B cell (primary cell): ENCODE data around the gene CUBN. TPM values are rescaled to one million over a fixed set of nuclear protein-coding genes. Genes with fewer than 3 reads are reported as not detected.
A peak's percentile ranks its signal among the peaks of the same experiment; 100 is the strongest.

Experiments
- ATAC-seq: fragments of 200-7000 bp; cut with Tn5 transposase; one replicate; pipeline ENCODE4 v1.10.0; 2021; ENCODE audit warnings: low read depth, mild to moderate bottlenecking, moderate number of reproducible peaks, moderate library complexity
- CTCF ChIA-PET: fragments of 350-600 bp; sonication (Branson Sonifier 250); formaldehyde crosslinking; loops from one replicate; lab custom pipeline; 2021; ENCODE audit warnings: antibody characterized with exemption, inconsistent platforms; lab: Charles Lee
- POLR2A ChIA-PET: fragments of 350-600 bp; sonication (Branson Sonifier 250); formaldehyde crosslinking; loops from one replicate; lab custom pipeline; 2021; ENCODE audit warnings: antibody characterized with exemption; lab: Charles Lee
- DNase-seq: peaks from one replicate; pipeline ENCODE4 v3.0.0; 2013
- H2AFZ ChIP-seq: 2 replicates; pipeline ENCODE4 v1.6.1; 2012; ENCODE audit warnings: mild to moderate bottlenecking, low read depth, low read length; ENCODE audit not compliant: insufficient read depth, poor library complexity, severe bottlenecking
- H3K27ac ChIP-seq, 2 donors: 1 replicate in 1 of 2; 2 replicates in 1 of 2; pipeline ENCODE4 v1.5.1; 2012 to 2013; ENCODE audit warnings: low read length in 2 of 2, mild to moderate bottlenecking in 2 of 2, moderate library complexity in 1 of 2
- H3K27me3 ChIP-seq, 4 experiments: fragments of 200-600 bp in 1 of 4; sonication (generic) in 1 of 4; replicated peaks in 1 of 4; 1 replicate in 2 of 4; 2 replicates in 2 of 4; pipeline versions ENCODE4 v1.6.1 to v1.7.0; 2013 to 2016; ENCODE audit warnings: low read length in 3 of 4, mild to moderate bottlenecking in 2 of 4, mixed read lengths in 1 of 4, moderate library complexity in 1 of 4; ENCODE audit not compliant: insufficient read depth in 4 of 4, control insufficient read depth in 3 of 4; ENCODE audit errors: control extremely low read depth in 1 of 4
- H3K36me3 ChIP-seq, 2 experiments: replicated peaks in 1 of 2; 1 replicate in 1 of 2; 2 replicates in 1 of 2; pipeline versions ENCODE4 v1.6.1 to v1.7.1; 2013; ENCODE audit warnings: low read length in 1 of 2; ENCODE audit not compliant: insufficient read depth in 2 of 2, control insufficient read depth in 1 of 2; ENCODE audit errors: control extremely low read depth in 1 of 2, extremely low read depth in 1 of 2
- H3K4me1 ChIP-seq, 2 donors: fragments of 200-600 bp in 1 of 2; sonication (generic) in 1 of 2; 1 replicate in 1 of 2; 2 replicates in 1 of 2; pipeline versions ENCODE4 v1.5.1 to v1.6.1; 2013 to 2017; ENCODE audit warnings: low read length in 2 of 2; ENCODE audit not compliant: control insufficient read depth in 2 of 2, insufficient read depth in 2 of 2
- H3K4me2 ChIP-seq: replicated peaks from 2 replicates; pipeline ENCODE3; 2012; ENCODE audit warnings: mild to moderate bottlenecking, low read depth, low read length; ENCODE audit not compliant: poor library complexity, severe bottlenecking
- H3K4me3 ChIP-seq, 5 experiments: fragments of 200-600 bp in 1 of 5; sonication (generic) in 1 of 5; 1 replicate in 3 of 5; 2 replicates in 2 of 5; pipeline versions ENCODE4 v1.5.1 to v1.7.0; 2011 to 2016; ENCODE audit warnings: low read length in 4 of 5, mild to moderate bottlenecking in 4 of 5, low read depth in 2 of 5, control low read depth in 1 of 5, moderate library complexity in 1 of 5; ENCODE audit not compliant: insufficient read depth in 1 of 5; ENCODE audit errors: control extremely low read depth in 1 of 5, extremely low read depth in 1 of 5
- H3K79me2 ChIP-seq: fragments of 200-600 bp; sonication (generic); one replicate; pipeline ENCODE4 v1.6.0; 2016; ENCODE audit warnings: low read length; ENCODE audit not compliant: control insufficient read depth, insufficient read depth
- H3K9ac ChIP-seq: fragments of 200-600 bp; sonication (generic); 2 replicates; pipeline ENCODE4 v1.6.1; 2017; ENCODE audit warnings: mild to moderate bottlenecking, low read length, moderate library complexity
- H3K9me3 ChIP-seq, 3 donors: one replicate each; pipeline versions ENCODE4 v1.6.1 to v1.7.1; 2013; ENCODE audit warnings: low read length in 2 of 3; ENCODE audit not compliant: control insufficient read depth in 2 of 3, insufficient read depth in 1 of 3; ENCODE audit errors: control extremely low read depth in 1 of 3
- H4K20me1 ChIP-seq: 2 replicates; pipeline ENCODE4 v1.6.0; 2012; ENCODE audit warnings: mild to moderate bottlenecking, low read length; ENCODE audit not compliant: insufficient read depth, control insufficient read depth, poor library complexity, severe bottlenecking
- H3K27ac Mint-ChIP-seq: one replicate; pipeline ENCODE4 v1.8.0; 2021; ENCODE audit warnings: mixed read lengths
- H3K27me3 Mint-ChIP-seq: one replicate; pipeline ENCODE4 v1.8.0; 2021; ENCODE audit warnings: mixed read lengths
- H3K4me1 Mint-ChIP-seq: one replicate; pipeline ENCODE4 v1.8.0; 2021; ENCODE audit warnings: mixed read lengths
- H3K4me3 Mint-ChIP-seq: one replicate; pipeline ENCODE4 v1.8.0; 2021; ENCODE audit warnings: mixed read lengths
- H3K9me3 Mint-ChIP-seq: one replicate; pipeline ENCODE4 v1.8.0; 2022; ENCODE audit warnings: mixed read lengths; ENCODE audit not compliant: insufficient read depth
- EZH2 ChIP-seq: IDR thresholded peaks from 2 replicates; pipeline ENCODE4 v1.6.1; 2012; ENCODE audit warnings: borderline replicate concordance, low read depth, mild to moderate bottlenecking, moderate library complexity, low read length; ENCODE audit not compliant: insufficient read depth, poor library complexity, severe bottlenecking
- WGBS: methylation state at CpG from one replicate; pipeline ENCODE4 v1.1.5; 2013; ENCODE audit warnings: missing lambda C conversion rate; ENCODE audit not compliant: insufficient coverage; 5-methylcytosine and 5-hydroxymethylcytosine counted together
- intact Hi-C: fragments of 100-400 bp; cut with micrococcal nuclease; formaldehyde crosslinking; loops from one replicate; pipeline ENCODE4 v1.10.0; 2022
- polyA plus RNA-seq: library from polyadenylated mRNA; depleted of rRNA; stranded (reverse); fragments of >200 nt; gene quantifications from 2 replicates; pipeline ENCODE4 v1.2.3, GENCODE V29; 2012
- total RNA-seq, 2 donors: library from RNA; stranded (reverse); fragments of 120-200 nt in 1 of 2; gene quantifications; 1 replicate in 1 of 2; 2 replicates in 1 of 2; pipeline versions ENCODE4 v1.2.3 to v1.2.4, GENCODE V29; 2013 to 2022
- TF ChIP-seq, protein P1 (sequence below): fragments of 200-600 bp; IDR thresholded peaks from one replicate; pipeline ENCODE4 v1.8.0; 2022; ENCODE audit warnings: antibody characterized with exemption, mild to moderate bottlenecking

CUBN gene
- total and polyA plus RNA-seq, 2 donors (not counting 1 experiment from before 2014, with no cell fraction given) = 4.2 to 5.7 TPM

DNA sequence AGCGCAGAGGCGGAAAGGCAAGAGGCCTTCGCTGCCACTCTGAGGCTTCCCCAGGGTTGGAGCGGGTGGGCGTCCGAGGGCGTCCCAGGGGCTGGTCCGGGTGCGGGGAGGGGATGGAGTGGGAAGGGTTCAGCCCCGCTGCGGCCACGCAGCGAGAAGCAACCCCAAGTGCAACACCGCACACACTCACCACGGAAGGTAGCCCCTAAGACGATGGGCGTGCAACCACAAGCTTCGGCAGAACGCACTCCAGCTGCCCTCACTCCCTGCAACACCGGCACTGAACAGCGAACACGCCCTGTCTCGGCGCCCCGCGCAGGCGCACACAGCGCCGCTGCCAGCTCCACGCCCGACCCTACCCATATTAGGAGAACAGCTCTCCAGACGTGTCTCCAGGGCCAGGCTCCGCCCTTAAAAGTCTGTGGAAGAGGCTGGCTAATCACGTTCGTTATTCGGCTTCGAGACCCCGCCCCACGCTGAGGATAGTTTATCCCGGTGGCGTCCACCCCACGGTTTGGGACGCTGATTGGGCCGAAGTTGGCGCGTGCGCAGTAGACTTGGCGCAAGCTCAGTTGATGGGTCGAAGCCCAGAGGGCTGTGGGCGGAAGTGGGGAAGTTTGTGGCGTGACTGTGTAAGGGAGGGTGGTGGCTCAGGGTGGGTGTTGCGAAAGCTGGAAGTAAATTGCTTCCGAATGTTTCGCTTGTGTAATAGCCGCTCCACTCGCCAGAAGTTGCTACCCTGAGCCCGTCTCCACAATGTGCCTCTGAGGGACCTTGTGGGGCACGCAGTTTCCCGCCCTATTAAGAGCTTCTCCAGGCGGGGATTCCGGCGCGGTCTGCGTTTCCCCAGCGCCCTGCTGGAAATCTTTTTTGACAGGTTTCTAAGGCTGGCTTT is 312.2 kb downstream of the CUBN start, which contains the start of gene RSU1:
Gene RSU1, minus strand, starts transcription at position 300 of the 895 bp plus-strand sequence. CDS start 343 bp downstream, outside the sequence.
- peak within 1 kb of the TSS; percentile 68 to 92 (median 92) for H3K4me3 ChIP-seq
- peak within 1 kb of the TSS; percentile 93 for H3K9ac ChIP-seq
- CTCF ChIA-PET = interaction anchor here (0.6 to 2.6 kb wide), 10 partner anchors 9 to 915 kb away, joined by 3 to 13 read pairs (median 4); partner anchors contain the start of gene VIM
- Mint-ChIP-seq H3K4me3 (peak within 1 kb of the TSS; percentile 92), H3K4me1 (peaks cover 30% of the 10 kb centered on the region), H3K9me3 (peaks cover 1% of the 10 kb centered on the region), H3K27ac (peak within 1 kb of the TSS; percentile 98), H3K27me3 (peaks cover 5% of the 10 kb centered on the region)
- ATAC-seq (peak; percentile 98), DNase-seq (peak; percentile 100)
- intact Hi-C loops = loop anchor here (1.0 to 5.0 kb wide), 6 partner anchors 39 to 957 kb away; partner anchors contain the start of genes MINDY3, STAM and TRDMT1
- POLR2A ChIA-PET = interaction anchor here (0.6 to 1.6 kb wide), 5 partner anchors 8 to 957 kb away, joined by 3 to 29 read pairs (median 4); partner anchors contain the start of genes MINDY3, TRDMT1 and VIM
- peak within 1 kb of the TSS; percentile 98 for H2AFZ ChIP-seq
- peaks cover 13 to 15% of the 10 kb centered on the region in 2 donors for H3K4me1 ChIP-seq
- H3K36me3 ChIP-seq = no peaks in the 10 kb centered on the region
- H3K4me2 ChIP-seq = peak within 1 kb of the TSS; percentile 98
- H3K27ac ChIP-seq = peak within 1 kb of the TSS; percentile 78
- peaks cover 0 to 9% (median 6%) of the 10 kb centered on the region in 3 donors for H3K9me3 ChIP-seq
- H3K27me3 ChIP-seq = peaks cover 0 to 2% (median 0%) of the 10 kb centered on the region in 4 experiments
- H3K79me2 ChIP-seq = peaks cover 48% of the 10 kb centered on the region
- no peaks in the 10 kb centered on the region for H4K20me1 ChIP-seq
- 0% methylated on average over 65 of the region's 65 CpGs for WGBS
- no peak for TF ChIP-seq EZH2
- TF ChIP-seq, protein P1, sequence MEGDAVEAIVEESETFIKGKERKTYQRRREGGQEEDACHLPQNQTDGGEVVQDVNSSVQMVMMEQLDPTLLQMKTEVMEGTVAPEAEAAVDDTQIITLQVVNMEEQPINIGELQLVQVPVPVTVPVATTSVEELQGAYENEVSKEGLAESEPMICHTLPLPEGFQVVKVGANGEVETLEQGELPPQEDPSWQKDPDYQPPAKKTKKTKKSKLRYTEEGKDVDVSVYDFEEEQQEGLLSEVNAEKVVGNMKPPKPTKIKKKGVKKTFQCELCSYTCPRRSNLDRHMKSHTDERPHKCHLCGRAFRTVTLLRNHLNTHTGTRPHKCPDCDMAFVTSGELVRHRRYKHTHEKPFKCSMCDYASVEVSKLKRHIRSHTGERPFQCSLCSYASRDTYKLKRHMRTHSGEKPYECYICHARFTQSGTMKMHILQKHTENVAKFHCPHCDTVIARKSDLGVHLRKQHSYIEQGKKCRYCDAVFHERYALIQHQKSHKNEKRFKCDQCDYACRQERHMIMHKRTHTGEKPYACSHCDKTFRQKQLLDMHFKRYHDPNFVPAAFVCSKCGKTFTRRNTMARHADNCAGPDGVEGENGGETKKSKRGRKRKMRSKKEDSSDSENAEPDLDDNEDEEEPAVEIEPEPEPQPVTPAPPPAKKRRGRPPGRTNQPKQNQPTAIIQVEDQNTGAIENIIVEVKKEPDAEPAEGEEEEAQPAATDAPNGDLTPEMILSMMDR = no peak
